Right lobe of liver (tissue), 6 donors: ENCODE data around the gene BSG. TPM values are rescaled to one million over a fixed set of nuclear protein-coding genes. Genes with fewer than 3 reads are reported as not detected.
"Not testable (repeated sequence)": the region's sequence is repeated elsewhere in the genome, so short reads cannot be mapped to it uniquely, and the experiment has no call there.

Source experiments
- ATAC-seq, 4 donors: fragments of 200-7000 bp; cut with Tn5 transposase; one replicate each; pipeline ENCODE4 v1.9.1; 2020; ENCODE audit warnings: mild to moderate bottlenecking in 4 of 4, moderate library complexity in 4 of 4
- DNase-seq, 3 donors: peaks; one replicate each; pipeline ENCODE4 v3.0.0-alpha.2; 2020
- H3K27ac ChIP-seq, 3 donors: fragments of 200-600 bp; one replicate each; pipeline ENCODE4 v1.8.0; 2022
- H3K27me3 ChIP-seq, 2 donors: fragments of 200-600 bp; one replicate each; pipeline ENCODE4 v1.8.0; 2022
- H3K36me3 ChIP-seq, 4 donors: fragments of 200-600 bp; sonication (generic) in 1 of 4; one replicate each; pipeline versions ENCODE4 v1.5.1 to v1.8.0; 2017 to 2022; ENCODE audit warnings: control low read depth in 1 of 4
- H3K4me1 ChIP-seq, 4 donors: fragments of 200-600 bp; sonication (generic) in 1 of 4; one replicate each; pipeline versions ENCODE4 v1.5.1 to v1.8.0; 2017 to 2022; ENCODE audit warnings: control low read depth in 1 of 4
- H3K4me3 ChIP-seq, 3 donors: fragments of 200-600 bp; one replicate each; pipeline ENCODE4 v1.8.0; 2022
- H3K9me3 ChIP-seq, 4 donors: fragments of 200-600 bp; sonication (generic) in 1 of 4; one replicate each; pipeline versions ENCODE4 v1.5.1 to v1.8.0; 2017 to 2022; ENCODE audit warnings: control low read depth in 1 of 4
- POLR2A ChIP-seq: fragments of 450-650 bp; IDR thresholded peaks from one replicate; pipeline ENCODE4 v1.6.1; 2017; ENCODE audit warnings: antibody characterized with exemption, mild to moderate bottlenecking
- WGBS: methylation state at CpG from one replicate; pipeline ENCODE4 v1.1.6; 2018; ENCODE audit warnings: low coverage, low lambda C conversion rate; ENCODE audit not compliant: insufficient coverage; ENCODE audit errors: missing lambda C conversion rate; 5-methylcytosine and 5-hydroxymethylcytosine counted together
- intact Hi-C, 2 donors: fragments of 100-400 bp; cut with DNase I; formaldehyde crosslinking; loops; one replicate each; pipeline versions ENCODE4 v1.11.2 to v1.14.1; 2022
- total RNA-seq, 6 experiments: library from RNA; depleted of rRNA in 2 of 6; stranded (reverse); fragments of >200 nt in 2 of 6; fragmentation: NEBNext Ultra II Directional in 3 of 6; extraction: Animal tissue kit (Norgen Biotek cat#: 25700) in 3 of 6; gene quantifications; one replicate each; pipeline versions ENCODE4 v1.1.0 to v1.2.4, GENCODE V29; 2016 to 2023
- TF ChIP-seq, protein P1 (sequence below), 4 donors: fragments of 200-600 bp in 3 of 4; fragments of 450-650 bp in 1 of 4; IDR thresholded peaks; one replicate each; pipeline versions ENCODE4 v1.5.1 to v1.8.0; 2016 to 2022; ENCODE audit warnings: antibody characterized with exemption in 4 of 4, mild to moderate bottlenecking in 2 of 4
- donor health status: DM: no; HTN: yes; CAD: no.
- donor health status: DM: no; HTN: no; CAD: no.
- donor health status: DM: no; HTN: no; CAD: no.
- donor health status: DM: no; HTN: yes; CAD: no.
- donor health status: DM: no; HTN: yes; CAD: no.

The BSG gene
- total RNA-seq, 6 experiments from 2014 or later, result 88.6 to 369 (median 124) TPM

DNA sequence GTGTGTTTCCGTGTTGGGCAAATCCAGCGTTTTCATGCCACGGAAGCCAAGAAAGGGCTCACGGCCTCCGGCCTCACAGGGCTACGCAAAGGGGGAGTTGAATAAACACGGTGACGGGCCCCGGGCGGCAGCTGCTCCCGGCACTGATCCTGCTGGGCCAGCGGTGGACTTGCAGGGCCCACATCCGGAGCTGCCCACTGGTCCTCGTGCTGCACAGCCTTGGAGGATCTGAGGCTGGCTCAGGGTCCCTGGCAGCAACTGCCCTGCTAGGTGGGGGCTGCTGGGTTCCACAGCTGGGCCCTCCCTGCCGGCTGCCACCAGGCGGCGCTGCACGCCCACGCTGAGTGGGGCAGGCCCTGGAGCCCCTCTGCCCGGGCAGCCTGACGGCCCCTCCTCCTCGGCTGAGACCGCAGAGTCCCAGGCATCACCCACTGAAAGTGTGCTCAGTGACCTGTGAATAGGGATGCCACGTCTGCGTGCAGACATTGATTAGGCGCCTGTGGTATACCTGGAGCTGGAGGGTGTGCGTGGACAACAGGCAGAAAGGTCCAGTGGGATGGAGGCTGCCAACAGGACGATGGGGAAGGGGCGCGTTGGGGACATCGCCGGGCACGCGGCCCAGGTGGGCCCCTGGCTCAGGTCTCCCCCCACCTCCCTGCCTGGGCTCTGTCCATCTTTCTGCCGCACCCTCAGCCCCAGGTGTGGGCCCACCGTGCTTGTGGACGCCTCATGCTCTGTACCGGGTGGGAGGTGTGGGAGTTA, 12.0 kb downstream of the BSG start:
- Histone ChIP-seq H3K9me3 (no peaks in the 10 kb centered on the region), H3K27ac (no peak overlapping the region), H3K36me3 (peaks cover 0 to 26% (median 10%) of the 10 kb centered on the region in 4 donors), H3K4me1 (no peaks in the 10 kb centered on the region), H3K4me3 (no peak overlapping the region), H3K27me3 (peaks cover 0 to 13% of the 10 kb centered on the region in 2 donors)
- peak in 2 of 3 donors; percentile 44 to 56 for DNase-seq
- peak; percentile 58 to 69 (median 63) for ATAC-seq
- intact Hi-C loops, result no loop called here
- no peak for TF ChIP-seq POLR2A
- TF ChIP-seq, protein P1, sequence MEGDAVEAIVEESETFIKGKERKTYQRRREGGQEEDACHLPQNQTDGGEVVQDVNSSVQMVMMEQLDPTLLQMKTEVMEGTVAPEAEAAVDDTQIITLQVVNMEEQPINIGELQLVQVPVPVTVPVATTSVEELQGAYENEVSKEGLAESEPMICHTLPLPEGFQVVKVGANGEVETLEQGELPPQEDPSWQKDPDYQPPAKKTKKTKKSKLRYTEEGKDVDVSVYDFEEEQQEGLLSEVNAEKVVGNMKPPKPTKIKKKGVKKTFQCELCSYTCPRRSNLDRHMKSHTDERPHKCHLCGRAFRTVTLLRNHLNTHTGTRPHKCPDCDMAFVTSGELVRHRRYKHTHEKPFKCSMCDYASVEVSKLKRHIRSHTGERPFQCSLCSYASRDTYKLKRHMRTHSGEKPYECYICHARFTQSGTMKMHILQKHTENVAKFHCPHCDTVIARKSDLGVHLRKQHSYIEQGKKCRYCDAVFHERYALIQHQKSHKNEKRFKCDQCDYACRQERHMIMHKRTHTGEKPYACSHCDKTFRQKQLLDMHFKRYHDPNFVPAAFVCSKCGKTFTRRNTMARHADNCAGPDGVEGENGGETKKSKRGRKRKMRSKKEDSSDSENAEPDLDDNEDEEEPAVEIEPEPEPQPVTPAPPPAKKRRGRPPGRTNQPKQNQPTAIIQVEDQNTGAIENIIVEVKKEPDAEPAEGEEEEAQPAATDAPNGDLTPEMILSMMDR (IDR thresholded peaks at IDR 0.05), result peak; percentile 74 to 84 (median 77)
- 39% methylated on average over 3 of the region's 38 CpGs for WGBS

GRCh38 chr19:585146-585545, 12.8 kb downstream of the BSG start:
- H3K9me3 ChIP-seq, H3K4me1 ChIP-seq, H3K27ac ChIP-seq, H3K4me3 ChIP-seq, DNase-seq, ATAC-seq, intact Hi-C loops: not testable (repeated sequence)
- WGBS, result 79% methylated on average over 24 of the region's 34 CpGs
- H3K36me3 ChIP-seq, result peaks cover 0 to 21% (median 10%) of the 10 kb centered on the region in 4 donors
- peaks cover 0 to 13% of the 10 kb centered on the region in 2 donors for H3K27me3 ChIP-seq

DNA sequence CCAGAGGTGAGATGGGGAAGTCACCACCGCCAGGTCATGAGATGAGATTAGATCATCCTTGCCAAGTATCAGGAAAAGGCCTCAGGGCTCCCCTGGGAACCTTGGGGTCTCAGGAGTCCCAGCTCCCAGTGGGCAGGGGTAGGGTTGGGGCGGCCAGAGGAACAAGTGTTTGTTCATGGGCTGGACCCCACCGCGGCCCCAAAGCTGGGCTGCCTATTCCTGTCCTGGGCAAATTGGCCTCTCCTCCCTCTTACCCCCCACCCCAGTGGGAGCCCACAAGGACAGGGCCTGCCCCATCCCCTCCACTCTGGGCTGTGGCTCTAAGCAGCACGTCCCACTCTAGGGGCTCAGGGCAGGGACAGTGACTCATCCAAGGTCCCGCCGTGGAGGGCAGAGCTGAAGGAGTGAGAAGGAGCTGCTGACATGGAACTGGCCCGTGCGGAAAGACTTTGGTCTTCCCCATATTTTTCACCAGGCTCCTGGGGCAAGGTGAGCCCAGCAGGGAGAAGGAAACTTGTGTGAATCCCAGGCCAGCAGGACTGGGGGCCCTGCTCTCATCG, 13.2 kb downstream of the BSG start:
- DNase-seq (peak in 1 of 3 donors; percentile 20), ATAC-seq (no peak)
- Histone ChIP-seq H3K4me1 (no peaks in the 10 kb centered on the region), H3K27ac (no peak overlapping the region), H3K27me3 (peaks cover 0 to 16% of the 10 kb centered on the region in 2 donors), H3K9me3 (no peaks in the 10 kb centered on the region), H3K36me3 (peaks cover 0 to 16% (median 8%) of the 10 kb centered on the region in 4 donors), H3K4me3 (no peak overlapping the region)
- intact Hi-C loops, result no loop called here
- 55% methylated on average over 5 of the region's 10 CpGs for WGBS
- TF ChIP-seq POLR2A, result no peak
- TF ChIP-seq, protein P1 (IDR thresholded peaks at IDR 0.05), result no peak

DNA sequence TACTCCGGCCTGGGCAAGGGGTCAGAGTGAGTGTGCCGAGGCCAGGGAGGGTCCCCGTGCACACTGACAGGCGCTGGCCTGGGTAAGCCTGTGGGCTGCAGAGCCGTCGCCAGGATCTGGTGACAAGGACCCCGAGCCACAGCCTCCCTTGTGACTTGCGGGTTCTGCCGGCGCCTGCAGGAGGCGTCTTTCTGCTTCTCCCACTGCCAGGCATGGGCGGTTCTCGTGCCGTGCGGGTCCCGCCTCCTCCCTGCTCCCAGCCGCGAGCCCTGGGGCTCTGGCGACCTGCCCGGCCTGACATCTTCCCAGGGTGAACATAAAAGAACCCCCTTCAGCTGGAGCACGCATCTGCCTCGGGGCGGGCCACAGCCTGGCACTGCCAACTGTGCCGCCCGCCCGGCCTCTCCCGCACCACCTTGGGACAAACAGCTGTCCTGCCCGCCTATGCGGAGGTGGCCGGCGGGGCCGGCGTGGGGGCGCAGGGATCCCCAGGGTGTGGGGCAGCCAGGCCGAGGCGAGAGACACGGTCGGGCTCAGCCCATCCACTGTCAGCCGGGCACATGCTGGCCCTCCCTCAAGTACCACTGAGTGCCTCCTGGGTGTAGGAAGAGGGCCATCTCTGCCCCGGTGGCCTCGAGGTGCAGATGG, 15.8 kb downstream of the BSG start:
- Histone ChIP-seq H3K36me3 (no peaks in the 10 kb centered on the region), H3K9me3 (no peaks in the 10 kb centered on the region), H3K27ac (no peak overlapping the region), H3K27me3 (peaks cover 0 to 33% of the 10 kb centered on the region in 2 donors), H3K4me3 (no peak overlapping the region), H3K4me1 (no peaks in the 10 kb centered on the region)
- WGBS, result 1% methylated on average over 13 of the region's 41 CpGs
- peak in 1 of 3 donors; percentile 68 for DNase-seq
- peak; percentile 46 to 62 (median 56) for ATAC-seq
- intact Hi-C loops, result no loop called here
- no peak for TF ChIP-seq POLR2A
- TF ChIP-seq, protein P1 (IDR thresholded peaks at IDR 0.05), result peak; percentile 27 to 42 (median 36)
